Gastroesophageal sphincter (tissue), 3 donors: Measurements from ENCODE around the gene CD28.

Source experiments
- CTCF ChIP-seq, 4 experiments: fragments of 200-600 bp in 2 of 4; fragments of 450-650 bp in 2 of 4; sonication (generic) in 1 of 4; IDR thresholded peaks; one replicate each; pipeline ENCODE4 v1.5.1; 2017 to 2019; ENCODE audit warnings: antibody characterized with exemption in 4 of 4, mild to moderate bottlenecking in 2 of 4, moderate library complexity in 2 of 4
- POLR2AphosphoS5 ChIP-seq: sonication (generic); formaldehyde crosslinking; IDR thresholded peaks from one replicate; pipeline ENCODE4 v1.6.1; 2017; ENCODE audit warnings: antibody characterized with exemption

GRCh38 chr2:203672856-203673255, 33.6 kb upstream of the CD28 start:
- TF ChIP-seq POLR2AphosphoS5 (no peak), CTCF (IDR thresholded peaks at IDR 0.05) (no peak)
